ENCODE measurements around the gene YEATS2. TPM values are rescaled to one million over a fixed set of nuclear protein-coding genes. Genes with fewer than 3 reads are reported as not detected.

Gene YEATS2
- polyA plus RNA-seq, 3 donors = 4.2 to 33.0 (median 5.0) TPM

GRCh38 chr3:183754052-183754451 is 56.5 kb downstream of the YEATS2 start:
- intact Hi-C loops (cut with micrococcal nuclease) = no loop called here
- Histone ChIP-seq H3K27ac (ENCODE audit: low read depth in 1 of 2, low read length in 2 of 2) (no peak overlapping the region), H3K36me3 (replicated peaks in 1 of 2; ENCODE audit: control insufficient read depth in 1 of 2, insufficient read depth in 2 of 2, low read length in 2 of 2) (peaks cover 60 to 87% of the 10 kb centered on the region in 2 donors), H4K20me1 (ENCODE audit: insufficient read depth, low read length) (no peaks in the 10 kb centered on the region), H3K9me3 (replicated peaks in 1 of 2; ENCODE audit: control insufficient read depth in 1 of 2, insufficient read depth in 1 of 2, low read length in 2 of 2) (no peaks in the 10 kb centered on the region), H3K4me1 (ENCODE audit: control insufficient read depth in 1 of 2, insufficient read depth in 2 of 2, low read length in 2 of 2) (no peaks in the 10 kb centered on the region), H3K27me3 (ENCODE audit: control insufficient read depth in 2 of 2, insufficient read depth in 2 of 2, low read length in 2 of 2) (no peaks in the 10 kb centered on the region), H3K4me3 (replicated peaks in 1 of 3; ENCODE audit: low read depth in 2 of 3, low read length in 3 of 3) (no peak overlapping the region), H3K9ac (ENCODE audit: insufficient read depth, low read length, poor library complexity, severe bottlenecking) (no peak overlapping the region), H2AFZ (ENCODE audit: insufficient read depth, low read depth, low read length, poor library complexity, severe bottlenecking) (no peak overlapping the region), H3K79me2 (ENCODE audit: insufficient read depth, low read length) (no peaks in the 10 kb centered on the region), H3K4me2 (replicated peaks; ENCODE audit: extremely low read depth, low read length, poor library complexity, severe bottlenecking) (no peak overlapping the region)
- TF ChIP-seq CTCF (IDR thresholded peaks at IDR 0.05) = no peak
- H3K36me3 Mint-ChIP-seq = peaks cover 67 to 87% of the 10 kb centered on the region in 2 donors
- H3K9me3 Mint-ChIP-seq = no peaks in the 10 kb centered on the region
- H3K27ac Mint-ChIP-seq = no peak overlapping the region
- no peak overlapping the region for H3K4me3 Mint-ChIP-seq
- H3K27me3 Mint-ChIP-seq (ENCODE audit: low read depth in 3 of 3) = no peaks in the 10 kb centered on the region
- DNase-seq = no peak
- WGBS (ENCODE audit: insufficient coverage) = 96% methylated on average over 5 of the region's 5 CpGs
- H3K4me1 Mint-ChIP-seq = no peaks in the 10 kb centered on the region

GRCh38 chr3:183762304-183762703 is 64.7 kb downstream of the YEATS2 start:
- intact Hi-C loops (cut with micrococcal nuclease) = no loop called here
- Mint-ChIP-seq H3K4me1 (no peaks in the 10 kb centered on the region), H3K4me3 (no peak overlapping the region), H3K27ac (peak overlapping the region in 3 of 7 donors; percentile 10 to 70 (median 50)), H3K36me3 (peaks cover 44 to 78% of the 10 kb centered on the region in 2 donors), H3K9me3 (no peaks in the 10 kb centered on the region), H3K27me3 (ENCODE audit: low read depth in 3 of 3) (no peaks in the 10 kb centered on the region)
- Histone ChIP-seq H3K27me3 (ENCODE audit: control insufficient read depth in 2 of 2, insufficient read depth in 2 of 2, low read length in 2 of 2) (no peaks in the 10 kb centered on the region), H3K4me1 (ENCODE audit: control insufficient read depth in 1 of 2, insufficient read depth in 2 of 2, low read length in 2 of 2) (no peaks in the 10 kb centered on the region), H3K4me2 (replicated peaks; ENCODE audit: extremely low read depth, low read length, poor library complexity, severe bottlenecking) (no peak overlapping the region), H3K9me3 (replicated peaks in 1 of 2; ENCODE audit: control insufficient read depth in 1 of 2, insufficient read depth in 1 of 2, low read length in 2 of 2) (no peaks in the 10 kb centered on the region), H3K36me3 (replicated peaks in 1 of 2; ENCODE audit: control insufficient read depth in 1 of 2, insufficient read depth in 2 of 2, low read length in 2 of 2) (peaks cover 56 to 87% of the 10 kb centered on the region in 2 donors), H2AFZ (ENCODE audit: insufficient read depth, low read depth, low read length, poor library complexity, severe bottlenecking) (no peak overlapping the region), H3K9ac (ENCODE audit: insufficient read depth, low read length, poor library complexity, severe bottlenecking) (no peak overlapping the region), H3K27ac (ENCODE audit: low read depth in 1 of 2, low read length in 2 of 2) (no peak overlapping the region), H3K79me2 (ENCODE audit: insufficient read depth, low read length) (no peaks in the 10 kb centered on the region), H4K20me1 (ENCODE audit: insufficient read depth, low read length) (no peaks in the 10 kb centered on the region), H3K4me3 (replicated peaks in 1 of 3; ENCODE audit: low read depth in 2 of 3, low read length in 3 of 3) (no peak overlapping the region)
- DNase-seq = no peak
- WGBS (ENCODE audit: insufficient coverage) = 100% methylated on average over 6 of the region's 6 CpGs
- TF ChIP-seq CTCF (IDR thresholded peaks at IDR 0.05) = no peak
